ENCODE results near the gene STX16. TPM values are rescaled to one million over a fixed set of nuclear protein-coding genes. Genes with fewer than 3 reads are reported as not detected.

The STX16 gene
- total RNA-seq, 2 donors from 2014 or later: 91.6 to 114 TPM

DNA sequence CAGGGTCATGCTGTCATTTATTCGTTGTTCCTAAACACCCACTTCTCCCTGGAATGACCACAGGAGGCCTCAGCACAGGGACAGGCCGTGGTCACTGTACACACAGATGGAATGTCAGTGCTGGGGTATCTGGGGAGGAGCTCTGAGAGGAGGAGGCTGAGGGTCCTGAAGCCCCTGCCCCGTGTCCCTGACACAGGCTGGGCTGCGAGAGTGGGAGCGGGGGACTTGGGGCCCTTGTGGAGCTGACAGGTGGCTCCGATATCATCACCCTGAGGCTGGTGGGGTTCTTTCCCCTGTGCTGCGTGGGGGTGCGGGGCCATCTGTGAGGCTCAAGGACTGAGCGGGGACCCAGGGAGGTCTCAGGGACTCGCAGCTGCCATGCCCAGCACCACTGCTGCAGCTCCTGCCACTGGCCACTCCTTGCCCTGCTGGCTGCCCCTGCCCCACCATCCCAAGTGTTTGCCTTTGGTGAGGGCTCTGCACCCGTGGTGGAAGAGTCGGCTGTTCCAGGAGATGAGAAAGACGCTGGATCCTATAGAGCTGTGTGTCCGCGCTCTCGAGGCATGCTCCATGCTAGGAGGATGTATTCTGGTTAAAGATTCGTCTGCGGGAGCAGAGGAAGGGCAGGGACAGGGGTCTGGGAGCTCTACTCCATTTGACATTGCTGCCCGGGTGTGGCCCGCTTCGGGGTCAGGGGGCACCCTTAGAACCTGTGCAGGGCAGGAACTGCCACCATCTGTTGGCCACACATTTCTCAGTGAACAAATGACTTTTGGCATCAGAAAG is 60.4 kb downstream of the STX16 start:
- Mint-ChIP-seq H3K9me3 (no peaks in the 10 kb centered on the region), H3K4me3 (no peak overlapping the region), H3K27ac (no peak overlapping the region), H3K27me3 (ENCODE audit: insufficient read depth) (no peaks in the 10 kb centered on the region), H3K4me1 (no peaks in the 10 kb centered on the region), H3K36me3 (ENCODE audit: low read depth) (peaks cover 10% of the 10 kb centered on the region)
- no peaks in the 10 kb centered on the region for H3K36me3 ChIP-seq (ENCODE audit: control insufficient read depth, insufficient read depth, low read length)
- H3K4me3 ChIP-seq (ENCODE audit: low read length): no peak overlapping the region
- no peaks in the 10 kb centered on the region for H3K27me3 ChIP-seq (ENCODE audit: control insufficient read depth, insufficient read depth, low read length, poor library complexity, severe bottlenecking)
- H3K9ac ChIP-seq (ENCODE audit: extremely low read depth, low read length, poor library complexity, severe bottlenecking): no peak overlapping the region
- TF ChIP-seq, protein P1, sequence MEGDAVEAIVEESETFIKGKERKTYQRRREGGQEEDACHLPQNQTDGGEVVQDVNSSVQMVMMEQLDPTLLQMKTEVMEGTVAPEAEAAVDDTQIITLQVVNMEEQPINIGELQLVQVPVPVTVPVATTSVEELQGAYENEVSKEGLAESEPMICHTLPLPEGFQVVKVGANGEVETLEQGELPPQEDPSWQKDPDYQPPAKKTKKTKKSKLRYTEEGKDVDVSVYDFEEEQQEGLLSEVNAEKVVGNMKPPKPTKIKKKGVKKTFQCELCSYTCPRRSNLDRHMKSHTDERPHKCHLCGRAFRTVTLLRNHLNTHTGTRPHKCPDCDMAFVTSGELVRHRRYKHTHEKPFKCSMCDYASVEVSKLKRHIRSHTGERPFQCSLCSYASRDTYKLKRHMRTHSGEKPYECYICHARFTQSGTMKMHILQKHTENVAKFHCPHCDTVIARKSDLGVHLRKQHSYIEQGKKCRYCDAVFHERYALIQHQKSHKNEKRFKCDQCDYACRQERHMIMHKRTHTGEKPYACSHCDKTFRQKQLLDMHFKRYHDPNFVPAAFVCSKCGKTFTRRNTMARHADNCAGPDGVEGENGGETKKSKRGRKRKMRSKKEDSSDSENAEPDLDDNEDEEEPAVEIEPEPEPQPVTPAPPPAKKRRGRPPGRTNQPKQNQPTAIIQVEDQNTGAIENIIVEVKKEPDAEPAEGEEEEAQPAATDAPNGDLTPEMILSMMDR (conservative IDR thresholded peaks at IDR 0.05): no peak
- DNase-seq: peak; percentile 41
- WGBS, 2 experiments (ENCODE audit: insufficient coverage in 1 of 2, insufficient read length in 1 of 2): 92 to 93% methylated on average over 9 to 21 of the region's 21 CpGs
- H3K4me1 ChIP-seq (ENCODE audit: control insufficient read depth, insufficient read depth, low read length): no peaks in the 10 kb centered on the region
- no peaks in the 10 kb centered on the region for H3K9me3 ChIP-seq (ENCODE audit: control insufficient read depth, low read length)
- peak overlapping the region; percentile 11 for H3K27ac ChIP-seq (ENCODE audit: low read depth, low read length)

DNA sequence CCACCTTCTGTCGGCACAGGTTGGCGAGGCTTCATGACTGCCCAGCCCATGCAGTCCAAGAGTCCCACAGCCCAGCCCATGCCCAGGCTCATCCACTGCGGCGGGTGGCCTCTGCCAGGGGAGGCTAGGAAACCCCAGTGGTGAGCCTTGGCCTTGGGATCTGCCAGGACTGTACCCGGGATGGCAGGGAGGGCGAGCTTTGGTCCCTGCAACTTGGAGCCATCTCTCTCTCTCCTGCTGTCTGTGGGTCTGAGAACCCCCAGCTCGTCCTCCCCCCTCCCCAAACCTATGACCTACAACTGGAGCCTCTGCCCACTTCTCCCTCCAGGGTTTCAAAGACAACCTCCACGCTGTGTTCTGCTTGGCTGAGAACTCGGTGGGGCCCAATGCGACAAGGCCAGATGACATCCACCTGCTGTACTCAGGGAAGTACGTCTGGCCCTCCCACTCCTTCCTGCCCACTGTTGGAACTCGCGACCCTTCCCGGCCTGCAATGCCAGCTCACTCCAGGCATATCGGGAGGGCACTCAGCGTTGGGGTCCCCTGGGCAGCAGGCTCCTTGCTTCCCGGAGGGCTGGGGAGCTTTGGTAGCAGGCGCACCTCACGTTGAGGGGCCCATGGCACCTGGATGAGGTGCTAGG is 61.2 kb downstream of the STX16 start:
- Mint-ChIP-seq H3K4me3 (no peak overlapping the region), H3K36me3 (ENCODE audit: low read depth) (peaks cover 10% of the 10 kb centered on the region), H3K4me1 (no peaks in the 10 kb centered on the region), H3K9me3 (no peaks in the 10 kb centered on the region), H3K27me3 (ENCODE audit: insufficient read depth) (no peaks in the 10 kb centered on the region), H3K27ac (no peak overlapping the region)
- Histone ChIP-seq H3K27me3 (ENCODE audit: control insufficient read depth, insufficient read depth, low read length, poor library complexity, severe bottlenecking) (no peaks in the 10 kb centered on the region), H3K4me1 (ENCODE audit: control insufficient read depth, insufficient read depth, low read length) (no peaks in the 10 kb centered on the region), H3K36me3 (ENCODE audit: control insufficient read depth, insufficient read depth, low read length) (no peaks in the 10 kb centered on the region), H3K27ac (ENCODE audit: low read depth, low read length) (no peak overlapping the region), H3K9ac (ENCODE audit: extremely low read depth, low read length, poor library complexity, severe bottlenecking) (no peak overlapping the region), H3K4me3 (ENCODE audit: low read length) (no peak overlapping the region), H3K9me3 (ENCODE audit: control insufficient read depth, low read length) (no peaks in the 10 kb centered on the region)
- TF ChIP-seq, protein P1 (conservative IDR thresholded peaks at IDR 0.05): no peak
- no peak for DNase-seq
- 94 to 96% methylated on average over 11 to 19 of the region's 19 CpGs for WGBS, 2 experiments (ENCODE audit: insufficient coverage in 1 of 2, insufficient read length in 1 of 2)

DNA sequence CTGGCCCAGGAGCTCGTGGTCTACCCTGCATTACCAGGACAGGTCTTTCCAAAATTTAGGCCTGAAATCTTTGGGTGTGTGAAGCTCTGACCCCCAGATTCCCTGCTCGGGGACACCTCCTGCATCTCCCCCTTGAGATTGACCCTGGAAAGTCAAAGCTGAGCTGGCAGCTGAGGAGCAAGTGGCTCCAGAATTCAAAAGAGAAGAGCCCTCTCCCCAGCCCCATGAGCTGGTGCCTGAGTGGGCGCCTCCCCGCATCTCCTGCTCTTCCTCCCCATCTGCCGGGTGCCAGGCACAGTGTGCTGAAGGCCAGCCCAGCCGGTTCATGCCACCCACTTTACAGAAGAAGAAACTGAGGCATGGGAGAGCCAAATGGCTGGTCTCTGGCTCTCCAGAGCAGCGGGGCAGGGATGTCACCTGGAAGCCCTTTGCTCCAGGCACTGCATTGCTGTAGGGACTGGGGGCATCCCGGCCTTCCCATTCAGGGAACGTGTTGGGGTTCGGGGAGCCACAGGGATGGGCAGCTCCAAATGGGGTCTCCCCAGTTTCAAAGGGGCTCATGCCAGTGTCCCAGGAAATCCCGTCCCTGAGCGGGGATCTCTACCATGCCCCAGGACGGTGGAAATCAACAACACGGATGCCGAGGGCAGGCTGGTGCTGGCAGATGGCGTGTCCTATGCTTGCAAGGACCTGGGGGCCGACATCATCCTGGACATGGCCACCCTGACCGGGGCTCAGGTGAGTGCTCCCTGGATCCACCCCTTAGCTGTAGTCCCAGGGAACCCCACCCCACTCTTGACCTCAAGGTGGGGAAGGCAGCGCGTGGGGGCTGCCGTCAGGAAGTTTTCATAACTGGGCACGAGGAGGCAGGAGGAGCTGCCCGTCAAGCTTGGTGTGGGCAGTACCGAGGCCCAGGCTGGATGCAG is 62.0 kb downstream of the STX16 start:
- no peaks in the 10 kb centered on the region for H3K4me1 Mint-ChIP-seq
- H3K27ac Mint-ChIP-seq: no peak overlapping the region
- Histone ChIP-seq H3K27ac (ENCODE audit: low read depth, low read length) (no peak overlapping the region), H3K27me3 (ENCODE audit: control insufficient read depth, insufficient read depth, low read length, poor library complexity, severe bottlenecking) (no peaks in the 10 kb centered on the region), H3K36me3 (ENCODE audit: control insufficient read depth, insufficient read depth, low read length) (no peaks in the 10 kb centered on the region), H3K4me1 (ENCODE audit: control insufficient read depth, insufficient read depth, low read length) (no peaks in the 10 kb centered on the region), H3K9me3 (ENCODE audit: control insufficient read depth, low read length) (no peaks in the 10 kb centered on the region), H3K9ac (ENCODE audit: extremely low read depth, low read length, poor library complexity, severe bottlenecking) (no peak overlapping the region), H3K4me3 (ENCODE audit: low read length) (no peak overlapping the region)
- no peak for DNase-seq
- peaks cover 8% of the 10 kb centered on the region for H3K36me3 Mint-ChIP-seq (ENCODE audit: low read depth)
- 92 to 93% methylated on average over 11 to 24 of the region's 24 CpGs for WGBS, 2 experiments (ENCODE audit: insufficient coverage in 1 of 2, insufficient read length in 1 of 2)
- no peaks in the 10 kb centered on the region for H3K9me3 Mint-ChIP-seq
- no peak overlapping the region for H3K4me3 Mint-ChIP-seq
- TF ChIP-seq, protein P1 (conservative IDR thresholded peaks at IDR 0.05): no peak
- no peaks in the 10 kb centered on the region for H3K27me3 Mint-ChIP-seq (ENCODE audit: insufficient read depth)
